C4-2B (cell line): ENCODE measurements around the gene PDE4D.

Source experiments
- CTCF ChIP-seq: fragments of 450-650 bp; conservative IDR thresholded peaks from 2 replicates; pipeline ENCODE4 v1.5.1; 2017; ENCODE audit warnings: mild to moderate bottlenecking
- ZFX ChIP-seq: fragments of 450-650 bp; IDR thresholded peaks from 2 replicates; pipeline ENCODE4 v1.6.1; 2017

DNA sequence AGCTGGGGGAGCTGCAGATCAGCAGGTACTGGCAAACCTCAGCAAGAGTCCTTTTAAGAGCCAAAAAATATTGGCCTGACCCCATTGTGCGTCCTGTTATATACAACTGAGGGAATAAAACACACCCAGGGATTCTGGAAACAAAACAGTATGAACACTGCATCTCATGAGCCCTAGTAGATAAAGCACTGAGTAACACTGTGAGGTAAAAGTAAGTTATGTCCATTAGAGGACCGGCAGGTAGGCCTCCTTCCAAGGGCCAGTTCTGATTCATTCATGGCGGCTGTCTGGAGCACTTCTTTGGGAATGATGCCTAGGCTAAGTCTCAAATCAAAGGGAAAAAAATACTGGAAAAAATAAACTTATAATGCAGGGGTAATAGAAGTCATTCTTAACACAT is 64.9 kb downstream of the PDE4D start:
- TF ChIP-seq CTCF (no peak), ZFX (no peak)
